ENCODE data around the gene ANKRD33B. TPM values are rescaled to one million over a fixed set of nuclear protein-coding genes. Genes with fewer than 3 reads are reported as not detected.

The ANKRD33B gene
- total and polyA plus RNA-seq, 9 of the 15 experiments (the other 6 are each of a cell fraction or from before 2014, with no cell fraction given): 0.10 to 1.7 (median 0.40) TPM

GRCh38 chr5:10601246-10602030 is 37.6 kb downstream of the ANKRD33B start (continued):
- TF ChIP-seq TOE1 (IDR thresholded peaks at IDR 0.05; ENCODE audit: borderline replicate concordance) (0 out of 2 replicates have a peak, but pooled peaks have one; percentile 36), TOE1 (CRISPR knock-in tag; IDR thresholded peaks at IDR 0.05; ENCODE audit: borderline replicate concordance, low read depth) (no peak), MAZ (CRISPR knock-in tag; conservative IDR thresholded peaks at IDR 0.05 in 1 of 2, IDR thresholded peaks at IDR 0.05 in 1 of 2) (0 out of 4 replicates have a peak, but pooled peaks of 1 of the 2 experiments have one; percentile 32), ARHGAP35 (IDR thresholded peaks at IDR 0.05; ENCODE audit: partially characterized antibody) (no peak), ZNF830 (CRISPR knock-in tag; IDR thresholded peaks at IDR 0.05) (no peak), L3MBTL2 (IDR thresholded peaks at IDR 0.05) (peak; percentile 94), ZBTB2 (IDR thresholded peaks at IDR 0.05) (peak; percentile 59; the same call in 1 of the 2 replicates), MNT (conservative IDR thresholded peaks at IDR 0.05) (peak; percentile 30 to 52; a peak in 3 of 4 replicates), AFF1 (IDR thresholded peaks at IDR 0.05; ENCODE audit: low read depth in 1 of 2, partially characterized antibody in 2 of 2) (peak in 1 of 2 experiments; percentile 44), ZNF512 (tag; IDR thresholded peaks at IDR 0.05) (no peak), ZKSCAN1 (IDR thresholded peaks at IDR 0.05; ENCODE audit: low read depth, low read length) (0 out of 2 replicates have a peak, but pooled peaks have one; percentile 43), HOXB6 (CRISPR knock-in tag; IDR thresholded peaks at IDR 0.05; ENCODE audit: borderline replicate concordance) (no peak), TEAD1 (CRISPR knock-in tag; IDR thresholded peaks at IDR 0.05) (0 out of 4 replicates have a peak, but pooled peaks have one; percentile 26 to 38)
- TF ChIP-seq, protein P1, sequence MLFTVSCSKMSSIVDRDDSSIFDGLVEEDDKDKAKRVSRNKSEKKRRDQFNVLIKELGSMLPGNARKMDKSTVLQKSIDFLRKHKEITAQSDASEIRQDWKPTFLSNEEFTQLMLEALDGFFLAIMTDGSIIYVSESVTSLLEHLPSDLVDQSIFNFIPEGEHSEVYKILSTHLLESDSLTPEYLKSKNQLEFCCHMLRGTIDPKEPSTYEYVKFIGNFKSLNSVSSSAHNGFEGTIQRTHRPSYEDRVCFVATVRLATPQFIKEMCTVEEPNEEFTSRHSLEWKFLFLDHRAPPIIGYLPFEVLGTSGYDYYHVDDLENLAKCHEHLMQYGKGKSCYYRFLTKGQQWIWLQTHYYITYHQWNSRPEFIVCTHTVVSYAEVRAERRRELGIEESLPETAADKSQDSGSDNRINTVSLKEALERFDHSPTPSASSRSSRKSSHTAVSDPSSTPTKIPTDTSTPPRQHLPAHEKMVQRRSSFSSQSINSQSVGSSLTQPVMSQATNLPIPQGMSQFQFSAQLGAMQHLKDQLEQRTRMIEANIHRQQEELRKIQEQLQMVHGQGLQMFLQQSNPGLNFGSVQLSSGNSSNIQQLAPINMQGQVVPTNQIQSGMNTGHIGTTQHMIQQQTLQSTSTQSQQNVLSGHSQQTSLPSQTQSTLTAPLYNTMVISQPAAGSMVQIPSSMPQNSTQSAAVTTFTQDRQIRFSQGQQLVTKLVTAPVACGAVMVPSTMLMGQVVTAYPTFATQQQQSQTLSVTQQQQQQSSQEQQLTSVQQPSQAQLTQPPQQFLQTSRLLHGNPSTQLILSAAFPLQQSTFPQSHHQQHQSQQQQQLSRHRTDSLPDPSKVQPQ (CRISPR knock-in tag; IDR thresholded peaks at IDR 0.05; ENCODE audit: borderline replicate concordance): no peak

All from K562 (cell line).